Suprapubic skin (tissue), 4 donors: ENCODE results near the gene UBN2. TPM values are rescaled to one million over a fixed set of nuclear protein-coding genes. Genes with fewer than 3 reads are reported as not detected.

Experiments used
- DNase-seq, 2 donors: peaks; one replicate each; pipeline ENCODE4 v3.0.0-alpha.2; 2019; ENCODE audit warnings: low spot score in 2 of 2
- H3K27ac ChIP-seq: fragments of 200-600 bp; sonication (generic); one replicate; pipeline ENCODE4 v1.5.1; 2019
- H3K27me3 ChIP-seq: fragments of 200-600 bp; sonication (generic); one replicate; pipeline ENCODE4 v1.5.1; 2019
- H3K36me3 ChIP-seq: fragments of 200-600 bp; sonication (generic); one replicate; pipeline ENCODE4 v1.5.1; 2019
- H3K4me1 ChIP-seq: fragments of 200-600 bp; sonication (generic); one replicate; pipeline ENCODE4 v1.5.1; 2019
- H3K4me3 ChIP-seq: fragments of 200-600 bp; sonication (generic); one replicate; pipeline ENCODE4 v1.5.1; 2019; ENCODE audit warnings: mild to moderate bottlenecking
- H3K9me3 ChIP-seq: fragments of 200-600 bp; sonication (generic); one replicate; pipeline ENCODE4 v1.5.1; 2019
- EP300 ChIP-seq: sonication (generic); formaldehyde crosslinking; IDR thresholded peaks from one replicate; pipeline ENCODE4 v1.6.1; 2017; ENCODE audit warnings: antibody characterized with exemption
- POLR2A ChIP-seq, 2 donors: fragments of 450-650 bp; IDR thresholded peaks; one replicate each; pipeline ENCODE4 v1.6.1; 2017; ENCODE audit warnings: antibody characterized with exemption in 2 of 2, mild to moderate bottlenecking in 2 of 2, moderate library complexity in 2 of 2
- POLR2AphosphoS5 ChIP-seq, 3 donors: sonication (generic); formaldehyde crosslinking; IDR thresholded peaks; one replicate each; pipeline ENCODE4 v1.6.1; 2017; ENCODE audit warnings: antibody characterized with exemption in 3 of 3
- WGBS: methylation state at CpG from one replicate; pipeline ENCODE4 v1.1.5; 2018; 5-methylcytosine and 5-hydroxymethylcytosine counted together
- total RNA-seq, 4 donors: library from RNA; depleted of rRNA; stranded (reverse); fragments of >200 nt; gene quantifications; one replicate each; pipeline ENCODE4 v1.1.0, GENCODE V29; 2016
- TF ChIP-seq, protein P1 (sequence below), 2 donors: fragments of 200-600 bp in 1 of 2; fragments of 450-650 bp in 1 of 2; sonication (generic) in 1 of 2; IDR thresholded peaks; one replicate each; pipeline ENCODE4 v1.5.1; 2016 to 2019; ENCODE audit warnings: antibody characterized with exemption in 2 of 2, mild to moderate bottlenecking in 1 of 2, moderate library complexity in 1 of 2

The UBN2 gene
- total RNA-seq, 4 donors from 2014 or later: 22.4 to 60.3 (median 29.2) TPM

DNA sequence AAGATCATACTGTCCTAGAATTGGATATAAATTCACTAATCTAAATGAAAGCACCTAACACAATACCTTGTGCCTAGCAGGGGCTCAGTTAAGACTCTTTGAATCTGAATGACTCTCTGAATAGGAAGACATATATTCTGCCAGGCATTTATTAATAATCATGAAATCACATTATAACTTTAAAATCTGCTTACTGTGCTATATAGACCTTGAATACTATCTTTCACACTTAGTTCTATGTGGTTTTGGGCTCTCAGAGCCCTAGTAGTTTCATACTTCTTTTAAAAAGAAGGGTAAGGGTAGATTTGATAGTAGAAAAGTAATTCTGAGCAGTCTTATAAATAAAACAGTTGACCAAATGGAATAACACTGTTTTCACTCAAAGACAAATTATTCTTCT is 10.2 kb downstream of the UBN2 start:
- Histone ChIP-seq H3K9me3 (no peaks in the 10 kb centered on the region), H3K27me3 (no peaks in the 10 kb centered on the region), H3K4me1 (peaks cover 4% of the 10 kb centered on the region), H3K27ac (peak overlapping the region; percentile 80), H3K36me3 (peaks cover 25% of the 10 kb centered on the region), H3K4me3 (no peak overlapping the region)
- DNase-seq: no peak
- TF ChIP-seq POLR2AphosphoS5 (IDR thresholded peaks at IDR 0.05) (no peak), EP300 (no peak), POLR2A (IDR thresholded peaks at IDR 0.05) (no peak)
- TF ChIP-seq, protein P1, sequence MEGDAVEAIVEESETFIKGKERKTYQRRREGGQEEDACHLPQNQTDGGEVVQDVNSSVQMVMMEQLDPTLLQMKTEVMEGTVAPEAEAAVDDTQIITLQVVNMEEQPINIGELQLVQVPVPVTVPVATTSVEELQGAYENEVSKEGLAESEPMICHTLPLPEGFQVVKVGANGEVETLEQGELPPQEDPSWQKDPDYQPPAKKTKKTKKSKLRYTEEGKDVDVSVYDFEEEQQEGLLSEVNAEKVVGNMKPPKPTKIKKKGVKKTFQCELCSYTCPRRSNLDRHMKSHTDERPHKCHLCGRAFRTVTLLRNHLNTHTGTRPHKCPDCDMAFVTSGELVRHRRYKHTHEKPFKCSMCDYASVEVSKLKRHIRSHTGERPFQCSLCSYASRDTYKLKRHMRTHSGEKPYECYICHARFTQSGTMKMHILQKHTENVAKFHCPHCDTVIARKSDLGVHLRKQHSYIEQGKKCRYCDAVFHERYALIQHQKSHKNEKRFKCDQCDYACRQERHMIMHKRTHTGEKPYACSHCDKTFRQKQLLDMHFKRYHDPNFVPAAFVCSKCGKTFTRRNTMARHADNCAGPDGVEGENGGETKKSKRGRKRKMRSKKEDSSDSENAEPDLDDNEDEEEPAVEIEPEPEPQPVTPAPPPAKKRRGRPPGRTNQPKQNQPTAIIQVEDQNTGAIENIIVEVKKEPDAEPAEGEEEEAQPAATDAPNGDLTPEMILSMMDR (IDR thresholded peaks at IDR 0.05): no peak

DNA sequence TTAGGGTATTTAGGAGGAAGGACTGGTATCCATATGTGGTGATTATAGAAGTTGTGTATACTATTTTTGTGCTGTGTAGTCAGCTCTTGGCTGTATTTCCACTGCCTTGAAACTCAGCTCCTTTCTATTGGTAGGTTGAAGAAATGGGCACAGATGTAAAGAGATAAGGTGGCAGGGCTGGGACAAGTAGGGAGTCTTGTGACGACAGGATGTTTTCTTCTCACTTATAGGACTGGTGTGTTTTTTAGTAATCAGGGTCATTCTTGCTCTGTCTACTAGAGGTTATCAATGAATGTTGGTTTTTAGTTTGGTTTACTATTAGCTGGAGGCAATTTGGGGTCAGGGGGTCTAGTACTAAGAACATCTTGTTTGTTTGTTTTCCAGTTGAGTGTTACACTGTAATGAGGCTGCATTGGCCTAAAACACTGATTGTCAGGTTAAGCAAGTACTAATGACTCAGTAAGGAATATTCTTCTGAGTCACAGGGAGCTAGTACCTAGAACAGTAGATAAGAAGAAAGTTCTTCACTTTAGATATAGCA is 11.8 kb downstream of the UBN2 start:
- TF ChIP-seq POLR2AphosphoS5 (IDR thresholded peaks at IDR 0.05) (no peak), POLR2A (IDR thresholded peaks at IDR 0.05) (no peak), EP300 (no peak)
- TF ChIP-seq, protein P1 (IDR thresholded peaks at IDR 0.05): no peak
- H3K36me3 ChIP-seq: peaks cover 20% of the 10 kb centered on the region
- WGBS: 52% methylated on average over 1 of the region's 1 CpG
- H3K27ac ChIP-seq: peak overlapping the region; percentile 80
- H3K27me3 ChIP-seq: no peaks in the 10 kb centered on the region
- peaks cover 4% of the 10 kb centered on the region for H3K4me1 ChIP-seq
- H3K4me3 ChIP-seq: no peak overlapping the region
- DNase-seq: no peak
- no peaks in the 10 kb centered on the region for H3K9me3 ChIP-seq

DNA sequence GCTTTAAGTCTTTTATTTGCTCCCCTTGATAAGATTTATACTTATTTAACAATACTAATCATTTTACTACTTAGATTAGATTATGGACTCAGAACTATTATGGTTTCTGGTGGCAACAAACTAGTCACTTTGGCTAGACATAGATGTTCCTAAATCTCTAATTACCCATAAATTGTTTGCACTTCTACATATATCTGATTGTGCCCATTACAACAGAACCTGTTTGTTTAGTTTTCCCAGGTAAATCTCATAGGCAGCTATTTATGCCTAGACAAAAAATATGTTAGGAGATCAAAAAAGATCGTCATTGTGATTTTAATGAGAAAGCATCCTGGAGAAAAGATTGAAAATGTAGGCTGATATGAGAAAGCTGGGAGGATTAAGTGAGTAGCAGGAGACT is 14.4 kb downstream of the UBN2 start:
- peaks cover 4% of the 10 kb centered on the region for H3K4me1 ChIP-seq
- H3K4me3 ChIP-seq: no peak overlapping the region
- WGBS: 67% methylated on average over 1 of the region's 1 CpG
- H3K27ac ChIP-seq: no peak overlapping the region
- DNase-seq: no peak
- H3K27me3 ChIP-seq: no peaks in the 10 kb centered on the region
- H3K36me3 ChIP-seq: peaks cover 24% of the 10 kb centered on the region
- no peaks in the 10 kb centered on the region for H3K9me3 ChIP-seq
- no peak for TF ChIP-seq POLR2A (IDR thresholded peaks at IDR 0.05)
- TF ChIP-seq POLR2AphosphoS5 (IDR thresholded peaks at IDR 0.05): no peak
- TF ChIP-seq, protein P1 (IDR thresholded peaks at IDR 0.05): no peak
- no peak for TF ChIP-seq EP300

DNA sequence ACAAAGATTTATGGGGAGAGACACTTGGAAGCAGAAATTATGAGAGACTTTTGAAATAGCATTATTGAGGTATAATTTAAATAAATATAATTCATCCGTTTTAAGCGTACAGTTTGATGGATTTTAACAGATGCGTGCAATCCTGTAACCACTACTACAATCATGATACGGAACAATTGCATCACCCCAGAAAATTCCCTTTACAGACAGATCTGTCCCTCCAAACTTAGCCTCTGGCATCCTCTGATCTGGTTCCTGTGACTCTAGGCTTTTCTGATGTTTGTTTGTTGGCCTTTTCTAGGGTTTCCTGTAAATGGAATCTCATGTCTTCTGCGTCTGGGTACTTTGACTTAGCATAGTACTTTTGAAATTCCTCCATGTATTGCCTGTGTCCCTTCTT is 15.5 kb downstream of the UBN2 start:
- H3K4me1 ChIP-seq: peaks cover 4% of the 10 kb centered on the region
- H3K27me3 ChIP-seq: no peaks in the 10 kb centered on the region
- H3K4me3 ChIP-seq: no peak overlapping the region
- no peak overlapping the region for H3K27ac ChIP-seq
- TF ChIP-seq POLR2A (IDR thresholded peaks at IDR 0.05) (no peak), POLR2AphosphoS5 (IDR thresholded peaks at IDR 0.05) (no peak), EP300 (no peak)
- TF ChIP-seq, protein P1 (IDR thresholded peaks at IDR 0.05): no peak
- H3K9me3 ChIP-seq: no peaks in the 10 kb centered on the region
- WGBS: 94% methylated on average over 5 of the region's 5 CpGs
- H3K36me3 ChIP-seq: peaks cover 35% of the 10 kb centered on the region
- DNase-seq: no peak

DNA sequence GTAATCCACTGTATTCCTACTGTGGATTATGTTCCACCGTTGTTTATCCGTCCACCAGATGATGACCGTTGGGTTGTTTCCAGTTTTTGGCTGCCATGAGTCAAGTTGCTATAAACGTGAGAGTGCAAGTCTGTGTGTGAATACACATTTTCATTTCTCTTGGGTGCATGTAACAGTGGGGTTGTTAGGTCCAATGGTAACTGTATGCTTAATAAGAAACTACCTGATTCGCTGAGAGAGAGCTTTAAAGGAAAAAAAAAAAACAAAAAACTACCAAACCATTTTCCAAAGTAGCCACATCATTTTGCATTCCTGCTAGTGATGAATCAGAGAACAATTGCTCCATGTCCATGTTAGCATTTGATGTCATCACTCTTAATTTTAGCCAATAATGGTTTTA is 15.9 kb downstream of the UBN2 start:
- TF ChIP-seq POLR2A (IDR thresholded peaks at IDR 0.05) (no peak), EP300 (no peak), POLR2AphosphoS5 (IDR thresholded peaks at IDR 0.05) (no peak)
- TF ChIP-seq, protein P1 (IDR thresholded peaks at IDR 0.05): no peak
- Histone ChIP-seq H3K4me3 (no peak overlapping the region), H3K9me3 (no peaks in the 10 kb centered on the region), H3K27me3 (no peaks in the 10 kb centered on the region), H3K36me3 (peaks cover 35% of the 10 kb centered on the region), H3K4me1 (no peaks in the 10 kb centered on the region), H3K27ac (no peak overlapping the region)
- WGBS: 80% methylated on average over 5 of the region's 5 CpGs
- DNase-seq: no peak
